Heart left ventricle (tissue), 16 donors: Measurements from ENCODE around the gene NINJ1. TPM values are rescaled to one million over a fixed set of nuclear protein-coding genes. Genes with fewer than 3 reads are reported as not detected.

Source experiments
- ATAC-seq, 4 donors: fragments of 200-7000 bp; cut with Tn5 transposase; one replicate each; pipeline ENCODE4 v1.9.1; 2020 to 2022; ENCODE audit warnings: moderate library complexity in 4 of 4, mild to moderate bottlenecking in 3 of 4, moderate number of reproducible peaks in 1 of 4
- DNase-seq, 5 donors: peaks; one replicate each; pipeline ENCODE4 v3.0.0-alpha.2; 2020
- H3K27ac ChIP-seq, 12 donors: fragments of 200-600 bp; sonication (generic) in 4 of 12; one replicate each; pipeline versions ENCODE4 v1.5.0 to v1.8.0; 2016 to 2022; ENCODE audit warnings: mild to moderate bottlenecking in 2 of 12
- H3K27me3 ChIP-seq, 9 donors: fragments of 200-600 bp; sonication (generic) in 2 of 9; one replicate each; pipeline versions ENCODE4 v1.5.1 to v1.8.0; 2016 to 2022; ENCODE audit warnings: mild to moderate bottlenecking in 3 of 9
- H3K36me3 ChIP-seq, 9 donors: fragments of 200-600 bp; sonication (generic) in 2 of 9; one replicate each; pipeline versions ENCODE4 v1.5.0 to v1.8.0; 2018 to 2022; ENCODE audit warnings: mild to moderate bottlenecking in 2 of 9
- H3K4me1 ChIP-seq, 12 donors: fragments of 200-600 bp; sonication (generic) in 4 of 12; one replicate each; pipeline versions ENCODE4 v1.5.0 to v1.8.0; 2016 to 2022; ENCODE audit warnings: mild to moderate bottlenecking in 3 of 12
- H3K4me3 ChIP-seq, 12 donors: fragments of 200-600 bp; sonication (generic) in 4 of 12; one replicate each; pipeline versions ENCODE4 v1.5.0 to v1.8.0; 2017 to 2022; ENCODE audit warnings: mild to moderate bottlenecking in 9 of 12, moderate library complexity in 4 of 12
- H3K9me3 ChIP-seq, 12 donors: fragments of 200-600 bp; sonication (generic) in 4 of 12; one replicate each; pipeline versions ENCODE4 v1.5.0 to v1.8.0; 2016 to 2022; ENCODE audit warnings: mild to moderate bottlenecking in 1 of 12
- POLR2A ChIP-seq, 2 donors: fragments of 450-650 bp; IDR thresholded peaks; one replicate each; pipeline ENCODE4 v1.6.1; 2017; ENCODE audit warnings: antibody characterized with exemption in 2 of 2, mild to moderate bottlenecking in 2 of 2, moderate library complexity in 2 of 2
- whole genome bisulfite sequencing, 4 donors: extraction: QIAGEN DNeasy Blood & Tissue Kit in 2 of 4; methylation state at CpG; one replicate each; pipeline versions ENCODE4 v1.1.5 to v1.1.7; 2013 to 2018; 5-methylcytosine and 5-hydroxymethylcytosine counted together
- intact Hi-C, 10 donors: fragments of 100-400 bp; cut with DNase I; formaldehyde crosslinking; loops; one replicate each; pipeline versions ENCODE4 v1.11.1 to v1.14.2; 2022
- polyA plus RNA-seq, 2 donors: library from polyadenylated mRNA; stranded (reverse); fragments of 200-250 nt; gene quantifications; one replicate each; pipeline ENCODE4 v1.2.3, GENCODE V29; 2013
- total RNA-seq, 9 donors: library from RNA; depleted of rRNA in 2 of 9; stranded (reverse); fragments of >200 nt in 2 of 9; fragmentation: NEBNext Ultra II Directional in 3 of 9; extraction: Animal tissue kit (Norgen Biotek cat#: 25700) in 3 of 9; gene quantifications; one replicate each; pipeline versions ENCODE4 v1.1.0 to v1.2.4, GENCODE V29; 2016 to 2023
- TF ChIP-seq, protein P1 (sequence below), 12 donors: fragments of 200-600 bp; sonication (generic) in 4 of 12; IDR thresholded peaks; one replicate each; pipeline versions ENCODE4 v1.5.0 to v1.8.0; 2018 to 2022; ENCODE audit warnings: antibody characterized with exemption in 12 of 12, mild to moderate bottlenecking in 5 of 12
- donor health status: ischemic (EF 13 %, LVEDD 7.1; RV severe dilation, severe dysfunction).
- donor health status: healthy with polysubstance abuse.
- donor health status: DM: no; HTN: yes; CAD: no.
- donor health status: DM: no; HTN: no; CAD: no.
- donor health status: ischemic (EF 25% LVEDD 6.9; RV normal size, moderate dysfunction).
- donor health status: ischemic (EF 25% LVEDD 5.7; RV mildly dilated, moderate dysfunction).
- donor health status: healthy.
- donor health status: DM: yes; HTN: yes; CAD: no.
- donor health status: ischemic (EF 35%, LVEDD 5.7; RV mildly dilated, moderate dysfunction).
- donor health status: nonischemic (EF 11% LVEDD 7.7; RV severe dilation, severe dysfunction).
- donor health status: DM: yes; HTN: yes; CAD: no.
- donor health status: PGD.
- donor health status: ischemic (EF 29% LVEDD 5.4; RV normal size, mild dysfunction).
- donor health status: nonischemic (EF 23%, LVEDD 6.1; RV moderate dilation, normal function).

The NINJ1 gene
- total and polyA plus RNA-seq, 11 donors, result 42.2 to 96.1 (median 52.9) TPM

DNA sequence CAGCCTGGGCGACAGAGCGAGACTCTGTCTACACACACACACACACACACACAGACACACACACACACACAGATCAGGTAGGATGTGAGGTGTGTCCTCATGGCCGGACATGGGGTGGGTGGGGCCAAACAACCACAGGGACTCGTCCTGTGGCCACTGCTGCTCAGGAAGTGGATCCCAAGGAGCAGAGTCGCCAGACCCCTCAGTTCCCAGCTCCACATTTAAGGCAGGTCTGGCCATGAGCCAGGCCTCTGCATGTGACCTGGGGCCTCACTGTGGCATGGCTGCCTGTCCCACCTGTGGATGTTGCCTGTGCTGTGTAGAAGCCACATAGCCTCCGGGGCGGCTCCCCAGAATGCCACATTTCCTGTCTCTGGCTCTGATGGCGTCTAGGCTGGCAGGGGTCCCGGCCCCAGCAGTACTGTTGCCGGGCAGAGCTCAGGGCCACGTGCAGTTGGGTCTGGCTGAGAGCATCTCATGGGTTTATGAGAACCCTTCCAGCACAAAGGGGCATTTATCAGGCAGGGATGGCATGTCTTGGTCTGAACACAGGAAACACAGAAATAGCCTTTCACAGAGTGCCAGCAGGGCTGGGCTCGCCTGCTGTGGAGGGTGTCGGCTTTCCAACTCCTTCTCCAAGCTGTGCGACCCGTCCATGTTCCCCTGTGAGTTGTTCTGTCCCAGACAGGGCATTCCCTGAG is 9.9 kb upstream of the NINJ1 start:
- TF ChIP-seq, protein P1, sequence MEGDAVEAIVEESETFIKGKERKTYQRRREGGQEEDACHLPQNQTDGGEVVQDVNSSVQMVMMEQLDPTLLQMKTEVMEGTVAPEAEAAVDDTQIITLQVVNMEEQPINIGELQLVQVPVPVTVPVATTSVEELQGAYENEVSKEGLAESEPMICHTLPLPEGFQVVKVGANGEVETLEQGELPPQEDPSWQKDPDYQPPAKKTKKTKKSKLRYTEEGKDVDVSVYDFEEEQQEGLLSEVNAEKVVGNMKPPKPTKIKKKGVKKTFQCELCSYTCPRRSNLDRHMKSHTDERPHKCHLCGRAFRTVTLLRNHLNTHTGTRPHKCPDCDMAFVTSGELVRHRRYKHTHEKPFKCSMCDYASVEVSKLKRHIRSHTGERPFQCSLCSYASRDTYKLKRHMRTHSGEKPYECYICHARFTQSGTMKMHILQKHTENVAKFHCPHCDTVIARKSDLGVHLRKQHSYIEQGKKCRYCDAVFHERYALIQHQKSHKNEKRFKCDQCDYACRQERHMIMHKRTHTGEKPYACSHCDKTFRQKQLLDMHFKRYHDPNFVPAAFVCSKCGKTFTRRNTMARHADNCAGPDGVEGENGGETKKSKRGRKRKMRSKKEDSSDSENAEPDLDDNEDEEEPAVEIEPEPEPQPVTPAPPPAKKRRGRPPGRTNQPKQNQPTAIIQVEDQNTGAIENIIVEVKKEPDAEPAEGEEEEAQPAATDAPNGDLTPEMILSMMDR (IDR thresholded peaks at IDR 0.05), result no peak
- TF ChIP-seq POLR2A (IDR thresholded peaks at IDR 0.05), result no peak
- Histone ChIP-seq H3K4me1 (peaks cover 0 to 15% (median 7%) of the 10 kb centered on the region in 12 donors), H3K27me3 (no peaks in the 10 kb centered on the region), H3K9me3 (peaks cover 0 to 3% (median 0%) of the 10 kb centered on the region in 12 donors), H3K36me3 (no peaks in the 10 kb centered on the region), H3K27ac (peak overlapping the region in 1 of 12 donors; percentile 9), H3K4me3 (no peak overlapping the region)
- WGBS, 4 donors, result 34 to 36% (median 35%) methylated on average over 14 to 15 of the region's 15 CpGs
- ATAC-seq (peak; percentile 44 to 69 (median 68)), DNase-seq (peak in 1 of 5 donors; percentile 42)
- intact Hi-C loops, result no loop called here

DNA sequence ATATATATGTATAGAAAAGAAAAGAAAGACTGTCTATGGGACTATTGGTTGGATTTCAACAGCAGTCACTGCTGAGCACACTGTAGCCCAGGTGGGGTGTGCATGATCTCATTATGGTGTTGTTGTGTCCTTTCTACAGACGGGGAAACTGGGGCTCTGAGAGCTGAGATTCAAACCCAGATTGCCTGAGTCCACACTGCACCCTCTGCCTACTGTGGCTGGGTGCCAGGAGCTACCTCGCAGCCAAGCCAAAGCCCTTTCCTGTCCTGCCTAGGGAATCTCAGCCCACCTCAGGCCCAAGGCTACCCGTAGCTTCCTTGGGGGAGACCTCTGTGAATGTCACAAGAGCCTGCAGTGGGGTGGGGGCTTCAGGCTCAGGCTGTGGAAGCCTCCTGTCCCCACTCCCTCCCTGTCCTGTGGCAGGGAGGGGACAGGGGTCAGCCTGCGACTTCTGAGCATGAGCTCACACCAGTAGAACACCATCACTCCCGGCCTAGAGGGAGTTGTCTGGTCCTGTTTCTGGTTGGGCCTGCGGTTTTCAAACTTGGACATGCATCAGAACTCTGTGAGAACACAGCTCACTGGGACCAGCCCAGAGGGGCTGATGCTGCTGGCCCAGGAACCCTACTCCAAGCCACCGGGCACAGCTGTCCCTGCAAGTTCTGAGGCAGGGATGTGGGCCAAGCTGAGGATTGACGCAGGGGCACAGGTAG is 7.9 kb upstream of the NINJ1 start:
- no peak overlapping the region for H3K4me3 ChIP-seq
- H3K36me3 ChIP-seq, result no peaks in the 10 kb centered on the region
- no peaks in the 10 kb centered on the region for H3K27me3 ChIP-seq
- DNase-seq, result no peak
- H3K9me3 ChIP-seq, result peaks cover 0 to 5% (median 0%) of the 10 kb centered on the region in 12 donors
- 78 to 83% (median 81%) methylated on average over 4 to 8 of the region's 8 CpGs for WGBS, 4 donors
- peaks cover 0 to 15% (median 7%) of the 10 kb centered on the region in 12 donors for H3K4me1 ChIP-seq
- H3K27ac ChIP-seq, result no peak overlapping the region
- TF ChIP-seq, protein P1 (IDR thresholded peaks at IDR 0.05), result no peak
- peak in 2 of 4 donors; percentile 16 to 20 for ATAC-seq
- intact Hi-C loops, result no loop called here

DNA sequence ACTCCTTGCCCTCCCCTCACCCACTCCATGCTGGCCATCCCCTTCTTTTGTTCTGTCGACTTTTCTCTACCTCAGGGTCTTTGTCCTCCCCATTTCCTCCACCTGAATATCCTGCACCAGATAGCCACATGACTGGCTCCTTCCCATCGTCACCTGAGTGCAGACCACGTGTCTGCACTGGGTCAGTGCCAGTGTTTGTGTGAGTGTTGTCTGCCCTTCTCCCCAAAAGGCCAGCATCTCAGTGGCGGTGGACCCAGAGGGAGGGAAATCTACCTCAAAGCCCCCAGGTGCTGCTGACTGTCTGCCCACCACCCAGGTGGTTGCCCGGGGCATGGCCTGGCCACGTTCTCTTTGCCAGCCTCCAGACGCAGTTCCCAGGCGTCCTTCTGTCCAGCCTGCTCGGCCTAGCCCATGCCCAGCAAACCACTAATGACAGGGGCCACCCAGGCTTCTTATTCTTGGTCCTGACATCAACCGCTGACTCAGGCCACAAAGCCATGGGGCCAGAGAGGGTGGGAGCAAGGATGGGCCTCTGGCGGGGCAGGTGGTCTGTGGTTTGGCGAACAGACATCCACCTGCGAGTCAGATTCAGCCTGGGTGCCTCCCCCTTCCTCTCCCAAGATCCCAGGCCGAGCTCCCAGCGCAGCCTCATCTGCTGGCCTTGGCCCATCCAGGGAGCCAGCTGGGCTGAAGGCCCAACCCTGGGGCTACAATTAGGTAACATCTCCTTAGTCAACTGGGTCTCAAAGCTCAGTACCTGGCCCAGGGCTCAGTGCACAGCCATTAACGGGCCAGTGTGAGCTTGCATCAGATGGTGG is 5.5 kb upstream of the NINJ1 start:
- no peak for TF ChIP-seq POLR2A (IDR thresholded peaks at IDR 0.05)
- TF ChIP-seq, protein P1 (IDR thresholded peaks at IDR 0.05), result no peak
- no peaks in the 10 kb centered on the region for H3K27me3 ChIP-seq
- H3K4me1 ChIP-seq, result peaks cover 0 to 25% (median 11%) of the 10 kb centered on the region in 12 donors
- ATAC-seq, result no peak
- DNase-seq, result no peak
- 87 to 92% (median 90%) methylated on average over 7 to 16 of the region's 16 CpGs for WGBS, 4 donors
- peaks cover 0 to 5% (median 0%) of the 10 kb centered on the region in 12 donors for H3K9me3 ChIP-seq
- intact Hi-C loops, result loop anchor here in 2 of 10 donors (2.0 to 10.0 kb wide), 2 partner anchors 21 to 315 kb away; partner anchors contain the start of genes FAM120A (in 1 of the 2) and FAM120AOS (in 1 of the 2)
- H3K27ac ChIP-seq, result no peak overlapping the region
- no peak overlapping the region for H3K4me3 ChIP-seq
- H3K36me3 ChIP-seq, result no peaks in the 10 kb centered on the region
